H9 (cell line): Measurements from ENCODE around the gene CBX1. TPM values are rescaled to one million over a fixed set of nuclear protein-coding genes. Genes with fewer than 3 reads are reported as not detected.

Source experiments
- DNase-seq: peaks from one replicate; pipeline ENCODE4 v3.0.0-alpha.2; 2017
- H2AFZ ChIP-seq: one replicate; pipeline ENCODE4 v1.6.1; 2013; ENCODE audit warnings: mild to moderate bottlenecking, low read length, control low read depth, moderate library complexity
- H2AK5ac ChIP-seq: 2 replicates; pipeline ENCODE4 v1.6.1; 2013; ENCODE audit warnings: low read length, control low read depth, mixed read lengths; ENCODE audit not compliant: insufficient read length
- H2BK120ac ChIP-seq: one replicate; pipeline ENCODE4 v1.6.1; 2013; ENCODE audit warnings: low read depth, mild to moderate bottlenecking, low read length, control low read depth, inconsistent platforms; ENCODE audit not compliant: poor library complexity, severe bottlenecking
- H2BK12ac ChIP-seq: 2 replicates; pipeline ENCODE4 v1.6.1; 2013; ENCODE audit warnings: low read length, control low read depth, mixed read lengths, low read depth; ENCODE audit not compliant: insufficient read length
- H2BK15ac ChIP-seq: 2 replicates; pipeline ENCODE4 v1.6.1; 2013; ENCODE audit warnings: low read depth, low read length, control low read depth
- H2BK20ac ChIP-seq: one replicate; pipeline ENCODE4 v1.6.1; 2013; ENCODE audit warnings: low read depth, mild to moderate bottlenecking, low read length, control low read depth, inconsistent platforms; ENCODE audit not compliant: poor library complexity, severe bottlenecking
- H2BK5ac ChIP-seq: 2 replicates; pipeline ENCODE4 v1.6.1; 2013; ENCODE audit warnings: low read length, control low read depth, mixed read lengths; ENCODE audit not compliant: insufficient read length
- H3K14ac ChIP-seq: 2 replicates; pipeline ENCODE4 v1.6.1; 2013; ENCODE audit warnings: low read length, control low read depth; ENCODE audit not compliant: insufficient read depth
- H3K18ac ChIP-seq: 2 replicates; pipeline ENCODE4 v1.6.1; 2013; ENCODE audit warnings: low read depth, mild to moderate bottlenecking, mixed read lengths, low read length, control low read depth; ENCODE audit not compliant: insufficient read length
- H3K23ac ChIP-seq: 2 replicates; pipeline ENCODE4 v1.6.1; 2013; ENCODE audit warnings: low read length, control low read depth, mixed read lengths, low read depth; ENCODE audit not compliant: insufficient read length
- H3K23me2 ChIP-seq: 2 replicates; pipeline ENCODE4 v1.6.1; 2013; ENCODE audit warnings: low read depth, mild to moderate bottlenecking, mixed read lengths, low read length, control low read depth; ENCODE audit not compliant: insufficient read length, poor library complexity, severe bottlenecking
- H3K27ac ChIP-seq: 2 replicates; pipeline ENCODE4 v1.5.1; 2013; ENCODE audit warnings: low read length, control low read depth, mixed read lengths, low read depth; ENCODE audit not compliant: insufficient read length
- H3K27me3 ChIP-seq: 2 replicates; pipeline ENCODE4 v1.6.1; 2013; ENCODE audit warnings: low read length, control low read depth, inconsistent platforms; ENCODE audit not compliant: insufficient read depth
- H3K4ac ChIP-seq: 2 replicates; pipeline ENCODE4 v1.6.1; 2013; ENCODE audit warnings: low read depth, mild to moderate bottlenecking, control low read depth, inconsistent platforms, low read length, moderate library complexity
- H3K4me1 ChIP-seq: 2 replicates; pipeline ENCODE4 v1.6.1; 2013; ENCODE audit warnings: low read length, control low read depth, inconsistent platforms; ENCODE audit not compliant: insufficient read depth
- H3K4me2 ChIP-seq: 2 replicates; pipeline ENCODE4 v1.6.1; 2013; ENCODE audit warnings: low read length, control low read depth, mixed read lengths; ENCODE audit not compliant: insufficient read length, insufficient read depth
- H3K56ac ChIP-seq: 2 replicates; pipeline ENCODE4 v1.6.1; 2013; ENCODE audit warnings: low read depth, mild to moderate bottlenecking, mixed read lengths, low read length, control low read depth; ENCODE audit not compliant: insufficient read length
- H3K79me1 ChIP-seq: 2 replicates; pipeline ENCODE4 v1.6.1; 2013; ENCODE audit warnings: low read depth, mild to moderate bottlenecking, moderate library complexity, low read length, control low read depth, inconsistent platforms; ENCODE audit not compliant: insufficient read depth, poor library complexity, severe bottlenecking
- H3K79me2 ChIP-seq: 2 replicates; pipeline ENCODE4 v1.6.1; 2013; ENCODE audit warnings: low read length, control low read depth, inconsistent platforms; ENCODE audit not compliant: insufficient read depth
- H3K9ac ChIP-seq: 2 replicates; pipeline ENCODE4 v1.6.1; 2013; ENCODE audit warnings: low read length, control low read depth, mixed read lengths; ENCODE audit not compliant: insufficient read length; ENCODE audit errors: extremely low read depth
- H3K9me3 ChIP-seq: one replicate; pipeline ENCODE4 v1.6.1; 2013; ENCODE audit warnings: low read depth, low read length, inconsistent platforms; ENCODE audit not compliant: control insufficient read depth
- H3T11ph ChIP-seq: one replicate; pipeline ENCODE4 v1.6.1; 2013; ENCODE audit warnings: mild to moderate bottlenecking, low read length, control low read depth, inconsistent platforms
- H4K20me1 ChIP-seq: one replicate; pipeline ENCODE4 v1.6.1; 2013; ENCODE audit not compliant: control insufficient read depth, insufficient read length, insufficient read depth
- H4K5ac ChIP-seq: 2 replicates; pipeline ENCODE4 v1.6.1; 2013; ENCODE audit warnings: low read depth, mild to moderate bottlenecking, mixed read lengths, low read length, control low read depth; ENCODE audit not compliant: insufficient read length
- H4K8ac ChIP-seq: replicated peaks from 2 replicates; pipeline ENCODE4 v1.6.1; 2013; ENCODE audit warnings: low read length, control low read depth, mixed read lengths, low read depth; ENCODE audit not compliant: insufficient read length
- H4K91ac ChIP-seq: 2 replicates; pipeline ENCODE4 v1.6.1; 2013; ENCODE audit warnings: low read depth, mild to moderate bottlenecking, moderate library complexity, mixed read lengths, low read length, control low read depth; ENCODE audit not compliant: insufficient read length
- H3K27ac Mint-ChIP-seq, 3 experiments: 2 replicates in 2 of 3; 3 replicates in 1 of 3; pipeline ENCODE4 v1.8.0; 2020 to 2021; ENCODE audit warnings: mixed read lengths in 3 of 3, mild to moderate bottlenecking in 1 of 3, moderate library complexity in 1 of 3
- H3K27me3 Mint-ChIP-seq: 2 replicates; pipeline ENCODE4 v1.8.0; 2021; ENCODE audit warnings: low read depth, mild to moderate bottlenecking, moderate library complexity, mixed read lengths
- H3K36me3 Mint-ChIP-seq, 3 experiments: 2 replicates in 2 of 3; 3 replicates in 1 of 3; pipeline ENCODE4 v1.8.0; 2020 to 2021; ENCODE audit warnings: low read depth in 3 of 3, mixed read lengths in 3 of 3; ENCODE audit not compliant: insufficient read depth in 1 of 3
- H3K4me1 Mint-ChIP-seq, 2 experiments: 2 replicates each; pipeline ENCODE4 v1.8.0; 2020; ENCODE audit warnings: mixed read lengths in 2 of 2
- H3K4me3 Mint-ChIP-seq, 2 experiments: 2 replicates in 1 of 2; 3 replicates in 1 of 2; pipeline ENCODE4 v1.8.0; 2020 to 2021; ENCODE audit warnings: mild to moderate bottlenecking in 2 of 2, mixed read lengths in 2 of 2, moderate library complexity in 1 of 2
- H3K9me3 Mint-ChIP-seq, 2 experiments: 2 replicates in 1 of 2; 3 replicates in 1 of 2; pipeline ENCODE4 v1.8.0; 2020; ENCODE audit warnings: mild to moderate bottlenecking in 2 of 2, mixed read lengths in 2 of 2, moderate library complexity in 1 of 2
- WGBS: extraction: QIAGEN DNeasy Blood & Tissue Kit; methylation state at CpG from one replicate; pipeline ENCODE4 v1.1.7; 2013; ENCODE audit warnings: missing lambda C conversion rate, low lambda C conversion rate, mixed read lengths; ENCODE audit not compliant: insufficient read length; ENCODE audit errors: extremely low coverage; 5-methylcytosine and 5-hydroxymethylcytosine counted together
- total RNA-seq: library from RNA; stranded (reverse); gene quantifications from 2 replicates; pipeline ENCODE4 v1.2.1, GENCODE V29; 2021
- TF ChIP-seq, protein P1 (sequence below): fragments of 200-600 bp; sonication (generic); conservative IDR thresholded peaks from 3 replicates; pipeline ENCODE4 v1.8.0; 2021; ENCODE audit warnings: antibody characterized with exemption, mild to moderate bottlenecking

CBX1 gene
- total RNA-seq, 1 experiment from 2014 or later, result 155 TPM

DNA sequence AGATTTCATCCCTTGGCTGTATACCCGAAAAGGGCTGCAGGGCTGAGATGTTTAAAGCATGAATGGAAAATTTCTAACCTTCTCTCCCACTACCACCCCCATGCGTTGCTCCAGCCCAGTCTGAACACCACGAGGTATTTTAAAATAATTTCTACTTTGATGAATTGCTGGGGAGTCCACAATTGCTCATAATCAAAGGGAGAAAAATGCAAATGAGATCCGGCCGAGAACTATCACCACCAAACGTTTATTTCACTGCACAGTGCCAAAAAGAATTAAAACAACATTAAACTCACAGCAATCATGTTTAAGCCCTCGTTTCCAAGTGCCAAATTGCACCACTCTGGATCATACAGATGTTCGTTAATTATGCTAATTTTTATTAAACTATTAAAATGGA is 43.0 kb upstream of the CBX1 start:
- H3K4me3 Mint-ChIP-seq, result no peak overlapping the region
- Histone ChIP-seq H2BK12ac (no peak overlapping the region), H3K79me2 (no peaks in the 10 kb centered on the region), H3K27me3 (no peaks in the 10 kb centered on the region), H4K8ac (no peak overlapping the region), H3K9ac (no peak overlapping the region), H3K18ac (no peak overlapping the region), H3K27ac (no peak overlapping the region), H3K79me1 (no peaks in the 10 kb centered on the region), H3K4ac (no peak overlapping the region), H4K5ac (no peak overlapping the region), H3K56ac (no peak overlapping the region), H3K9me3 (no peaks in the 10 kb centered on the region), H3K14ac (no peak overlapping the region), H2AFZ (no peak overlapping the region), H2AK5ac (no peak overlapping the region), H3K4me2 (no peak overlapping the region), H4K20me1 (no peaks in the 10 kb centered on the region), H2BK15ac (no peak overlapping the region), H4K91ac (no peak overlapping the region), H3T11ph (no peak overlapping the region), H3K23me2 (no peaks in the 10 kb centered on the region), H2BK120ac (no peak overlapping the region), H3K4me1 (no peaks in the 10 kb centered on the region), H2BK20ac (no peak overlapping the region), H2BK5ac (no peak overlapping the region), H3K23ac (no peak overlapping the region)
- no peaks in the 10 kb centered on the region for H3K36me3 Mint-ChIP-seq
- WGBS, result no CpG with 5 or more reads among the region's 8 CpGs
- peaks cover 23% of the 10 kb centered on the region for H3K27me3 Mint-ChIP-seq
- TF ChIP-seq, protein P1, sequence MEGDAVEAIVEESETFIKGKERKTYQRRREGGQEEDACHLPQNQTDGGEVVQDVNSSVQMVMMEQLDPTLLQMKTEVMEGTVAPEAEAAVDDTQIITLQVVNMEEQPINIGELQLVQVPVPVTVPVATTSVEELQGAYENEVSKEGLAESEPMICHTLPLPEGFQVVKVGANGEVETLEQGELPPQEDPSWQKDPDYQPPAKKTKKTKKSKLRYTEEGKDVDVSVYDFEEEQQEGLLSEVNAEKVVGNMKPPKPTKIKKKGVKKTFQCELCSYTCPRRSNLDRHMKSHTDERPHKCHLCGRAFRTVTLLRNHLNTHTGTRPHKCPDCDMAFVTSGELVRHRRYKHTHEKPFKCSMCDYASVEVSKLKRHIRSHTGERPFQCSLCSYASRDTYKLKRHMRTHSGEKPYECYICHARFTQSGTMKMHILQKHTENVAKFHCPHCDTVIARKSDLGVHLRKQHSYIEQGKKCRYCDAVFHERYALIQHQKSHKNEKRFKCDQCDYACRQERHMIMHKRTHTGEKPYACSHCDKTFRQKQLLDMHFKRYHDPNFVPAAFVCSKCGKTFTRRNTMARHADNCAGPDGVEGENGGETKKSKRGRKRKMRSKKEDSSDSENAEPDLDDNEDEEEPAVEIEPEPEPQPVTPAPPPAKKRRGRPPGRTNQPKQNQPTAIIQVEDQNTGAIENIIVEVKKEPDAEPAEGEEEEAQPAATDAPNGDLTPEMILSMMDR, result no peak
- H3K4me1 Mint-ChIP-seq, result peaks cover 11 to 19% of the 10 kb centered on the region in 2 experiments
- H3K9me3 Mint-ChIP-seq, result no peaks in the 10 kb centered on the region
- no peak for DNase-seq
- no peak overlapping the region for H3K27ac Mint-ChIP-seq
